HepG2 (cell line): ENCODE measurements around the gene UBL7. TPM values are rescaled to one million over a fixed set of nuclear protein-coding genes. Genes with fewer than 3 reads are reported as not detected.

ENCODE experiments used
- AGO2 ChIP-seq: fragments of 200-400 bp; formaldehyde crosslinking; optimal IDR thresholded peaks from 2 replicates; pipeline ENCODE3; 2017; ENCODE audit warnings: mild to moderate bottlenecking, low read depth, low read length, moderate library complexity
- ARID4A ChIP-seq: sonication (generic); formaldehyde crosslinking; IDR thresholded peaks from 2 replicates; pipeline ENCODE4 v1.5.0; 2020; ENCODE audit warnings: mild to moderate bottlenecking, missing genetic modification reagents, borderline replicate concordance
- ARNT2 ChIP-seq: sonication (generic); formaldehyde crosslinking; IDR thresholded peaks from 2 replicates; pipeline ENCODE4 v1.8.0; 2022; ENCODE audit warnings: mild to moderate bottlenecking, low read depth, missing genetic modification reagents, moderate library complexity
- CREM ChIP-seq, 2 experiments: sonication (generic) in 1 of 2; formaldehyde crosslinking in 1 of 2; IDR thresholded peaks; 2 replicates each; pipeline versions ENCODE4 v1.4.0 to v1.6.1; 2016 to 2020; ENCODE audit warnings: antibody characterized with exemption in 1 of 2, mild to moderate bottlenecking in 1 of 2, missing genetic modification reagents in 1 of 2
- ETS1 ChIP-seq: sonication (generic); formaldehyde crosslinking; IDR thresholded peaks from 2 replicates; pipeline ENCODE4 v1.4.0; 2020; ENCODE audit warnings: missing genetic modification reagents
- HNF4A ChIP-seq: sonication (generic); formaldehyde crosslinking; IDR thresholded peaks from 2 replicates; pipeline ENCODE4 v1.4.0; 2020; ENCODE audit warnings: missing genetic modification reagents
- NR0B2 ChIP-seq: sonication (generic); formaldehyde crosslinking; IDR thresholded peaks from 2 replicates; pipeline ENCODE4 v1.4.0; 2020; ENCODE audit warnings: mild to moderate bottlenecking, missing genetic modification reagents
- PCBP2 ChIP-seq: fragments of 200-400 bp; formaldehyde crosslinking; optimal IDR thresholded peaks from 2 replicates; pipeline ENCODE3; 2018; ENCODE audit warnings: low read length, low read depth; ENCODE audit not compliant: poor library complexity, severe bottlenecking
- PHF21A ChIP-seq: sonication (generic); formaldehyde crosslinking; IDR thresholded peaks from 2 replicates; pipeline ENCODE4 v1.5.0; 2020; ENCODE audit warnings: mild to moderate bottlenecking, missing genetic modification reagents
- SKIL ChIP-seq: sonication (generic); formaldehyde crosslinking; IDR thresholded peaks from 2 replicates; pipeline ENCODE4 v1.8.0; 2022; ENCODE audit warnings: missing genetic modification reagents, mild to moderate bottlenecking, moderate library complexity, borderline replicate concordance
- SRSF9 ChIP-seq: fragments of 200-400 bp; formaldehyde crosslinking; IDR thresholded peaks from 2 replicates; pipeline ENCODE4 v1.6.1; 2018; ENCODE audit warnings: borderline replicate concordance, mild to moderate bottlenecking, low read depth, low read length; ENCODE audit not compliant: insufficient read depth, poor library complexity, severe bottlenecking
- TBX2 ChIP-seq: sonication (generic); formaldehyde crosslinking; IDR thresholded peaks from 2 replicates; pipeline ENCODE4 v1.5.0; 2020; ENCODE audit warnings: missing genetic modification reagents, mild to moderate bottlenecking, borderline replicate concordance
- ZBTB25 ChIP-seq: IDR thresholded peaks from 2 replicates; pipeline ENCODE4 v1.6.1; 2018; ENCODE audit warnings: missing genetic modification reagents
- ZFX ChIP-seq: sonication (generic); formaldehyde crosslinking; IDR thresholded peaks from 2 replicates; pipeline ENCODE4 v1.4.0; 2020; ENCODE audit warnings: mild to moderate bottlenecking, low read depth, missing genetic modification reagents, moderate library complexity
- ZNF614 ChIP-seq: IDR thresholded peaks from 2 replicates; pipeline ENCODE4 v1.6.1; 2018; ENCODE audit warnings: missing biosample characterization, missing genetic modification reagents, inconsistent platforms, borderline replicate concordance
- polyA plus RNA-seq, 8 experiments: library from polyadenylated mRNA; depleted of rRNA in 3 of 8; stranded (reverse) in 7 of 8; unstranded in 1 of 8; fragments of >200 nt; fragmentation: Illumina TruSeq in 4 of 8; extraction: Trizol in 4 of 8; gene quantifications; 2 replicates each; pipeline versions ENCODE4 v1.2.1 to v1.2.3, GENCODE V29; 2011 to 2016; ENCODE audit warnings: low read depth in 4 of 8, missing spikeins in 1 of 8, mixed read lengths in 1 of 8; ENCODE audit not compliant: insufficient read depth in 1 of 8
- total RNA-seq, 5 experiments: library from RNA; depleted of rRNA; stranded (reverse); fragments of >200 nt; fragmentation: Illumina TruSeq; extraction: Trizol; gene quantifications; 2 replicates each; pipeline ENCODE4 v1.2.3, GENCODE V29; 2016; ENCODE audit warnings: low read depth in 1 of 5

The UBL7 gene
- total and polyA plus RNA-seq, 2 of the 13 experiments (the other 11 are each of a cell fraction or from before 2014, with no cell fraction given) = 55.0 to 63.5 TPM

GRCh38 chr15:74441248-74441941 is 19.6 kb downstream of the UBL7 start (continued):
- peak; percentile 68; the same call in 1 of the 2 replicates for TF ChIP-seq HNF4A (CRISPR knock-in tag)
- TF ChIP-seq NR0B2 (CRISPR knock-in tag) = no peak
- no peak for TF ChIP-seq CREM (IDR thresholded peaks at IDR 0.05)
- no peak for TF ChIP-seq CREM (CRISPR knock-in tag; IDR thresholded peaks at IDR 0.05)
- peak; percentile 38; the same call in 1 of the 2 replicates for TF ChIP-seq ZFX (CRISPR knock-in tag)
- TF ChIP-seq ZBTB25 (CRISPR knock-in tag) = no peak
- peak; percentile 25 for TF ChIP-seq AGO2
- TF ChIP-seq TBX2 (CRISPR knock-in tag) = peak; percentile 48; the same call in 1 of the 2 replicates
- TF ChIP-seq PHF21A (CRISPR knock-in tag) = peak; percentile 43; the same call in 1 of the 2 replicates
- no peak for TF ChIP-seq PCBP2
- peak; percentile 1; the same call in 1 of the 2 replicates for TF ChIP-seq ARID4A (CRISPR knock-in tag)
- TF ChIP-seq ARNT2 (CRISPR knock-in tag) = no peak
- no peak for TF ChIP-seq SKIL (CRISPR knock-in tag)
- TF ChIP-seq SRSF9 = no peak
- no peak for TF ChIP-seq ETS1 (CRISPR knock-in tag)
- TF ChIP-seq ZNF614 (CRISPR knock-in tag) = no peak
